Measurements from ENCODE around the gene SPSB4.

DNA sequence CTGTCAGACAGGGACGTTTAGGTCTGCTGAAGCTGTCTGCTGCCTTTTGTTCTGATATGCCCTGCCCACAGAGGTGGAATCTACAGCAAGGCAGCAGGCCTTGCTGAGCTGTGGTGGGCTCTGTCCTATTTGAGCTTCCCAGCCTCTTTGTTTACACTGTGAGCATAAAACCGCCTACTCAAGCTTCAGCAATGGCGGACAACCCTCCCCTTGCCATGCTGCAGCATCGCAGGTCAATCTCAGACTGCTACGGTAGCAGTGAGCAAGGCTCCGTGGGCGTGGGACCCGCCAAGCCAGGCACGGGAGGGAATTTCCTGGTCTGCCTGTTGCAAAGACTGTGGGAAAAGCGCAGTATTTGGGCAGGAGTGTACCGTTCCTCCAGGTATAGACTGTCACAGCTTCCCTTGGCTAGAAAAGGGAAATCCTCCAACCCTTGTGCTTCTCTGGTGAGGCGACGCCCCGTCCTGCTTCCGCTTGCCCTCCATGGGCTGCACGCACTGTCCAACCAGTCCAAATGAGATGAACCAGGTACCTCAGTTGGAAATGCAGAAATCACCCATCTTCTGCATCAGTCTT, 71.4 kb downstream of the SPSB4 start:
- no peak for TF ChIP-seq EZH2 (IDR thresholded peaks at IDR 0.05)
- TF ChIP-seq POLR2AphosphoS5 (IDR thresholded peaks at IDR 0.05; ENCODE audit: borderline replicate concordance, low read depth, low read length) = no peak
- no peak for TF ChIP-seq FOXP2 (optimal IDR thresholded peaks at IDR 0.05; ENCODE audit: control extremely low read depth, extremely low read length, insufficient read depth)
